Activated CD4-positive, alpha-beta T cell treated with anti-CD3 and anti-CD28 coated beads, Interleukin-2, amount 10 ng/mL, durations not matched to agents 7 days and 5 days (primary cell): ENCODE measurements around the gene PLA2G4F. TPM values are rescaled to one million over a fixed set of nuclear protein-coding genes. Genes with fewer than 3 reads are reported as not detected.

Source experiments
- CTCF ChIA-PET: fragments of 350-600 bp; sonication (Branson Sonifier 250); formaldehyde crosslinking; loops from one replicate; lab custom pipeline; 2021; ENCODE audit warnings: antibody characterized with exemption; lab: Charles Lee
- POLR2A ChIA-PET: fragments of 350-600 bp; sonication (Branson Sonifier 250); formaldehyde crosslinking; loops from one replicate; lab custom pipeline; 2021; ENCODE audit warnings: antibody characterized with exemption; lab: Charles Lee
- DNase-seq: peaks from one replicate; pipeline ENCODE4 v3.0.0-alpha.2; 2020
- H3K27ac Mint-ChIP-seq: one replicate; pipeline ENCODE4 v1.8.0; 2021; ENCODE audit warnings: mild to moderate bottlenecking, moderate library complexity, mixed read lengths
- H3K27me3 Mint-ChIP-seq: one replicate; pipeline ENCODE4 v1.8.0; 2021; ENCODE audit warnings: mixed read lengths
- H3K36me3 Mint-ChIP-seq: one replicate; pipeline ENCODE4 v1.8.0; 2021; ENCODE audit warnings: low read depth, mixed read lengths
- H3K4me1 Mint-ChIP-seq: one replicate; pipeline ENCODE4 v1.8.0; 2021; ENCODE audit warnings: mixed read lengths
- H3K4me3 Mint-ChIP-seq: one replicate; pipeline ENCODE4 v1.8.0; 2021; ENCODE audit warnings: mild to moderate bottlenecking, moderate library complexity, mixed read lengths
- H3K9me3 Mint-ChIP-seq: one replicate; pipeline ENCODE4 v1.8.0; 2021; ENCODE audit warnings: mixed read lengths
- total RNA-seq, 2 experiments: library from RNA; stranded (reverse); gene quantifications; one replicate each; pipeline ENCODE4 v1.2.3, GENCODE V29; 2021

Gene PLA2G4F
- total RNA-seq, 2 experiments from 2014 or later = not detected

- no peak overlapping the region for H3K27ac Mint-ChIP-seq
- CTCF ChIA-PET = interaction anchor here (1.7 kb wide), 1 partner anchor 9 kb away, joined by 3 read pairs; no protein-coding TSS in a partner anchor
- DNase-seq = no peak
- H3K9me3 Mint-ChIP-seq = no peaks in the 10 kb centered on the region
- no peak overlapping the region for H3K4me3 Mint-ChIP-seq
- H3K36me3 Mint-ChIP-seq = no peaks in the 10 kb centered on the region
- no peaks in the 10 kb centered on the region for H3K4me1 Mint-ChIP-seq
- POLR2A ChIA-PET = no interaction called here
- no peaks in the 10 kb centered on the region for H3K27me3 Mint-ChIP-seq
Measured at GRCh38 chr15:42151141-42151561, 5.3 kb downstream of the PLA2G4F start.

DNA sequence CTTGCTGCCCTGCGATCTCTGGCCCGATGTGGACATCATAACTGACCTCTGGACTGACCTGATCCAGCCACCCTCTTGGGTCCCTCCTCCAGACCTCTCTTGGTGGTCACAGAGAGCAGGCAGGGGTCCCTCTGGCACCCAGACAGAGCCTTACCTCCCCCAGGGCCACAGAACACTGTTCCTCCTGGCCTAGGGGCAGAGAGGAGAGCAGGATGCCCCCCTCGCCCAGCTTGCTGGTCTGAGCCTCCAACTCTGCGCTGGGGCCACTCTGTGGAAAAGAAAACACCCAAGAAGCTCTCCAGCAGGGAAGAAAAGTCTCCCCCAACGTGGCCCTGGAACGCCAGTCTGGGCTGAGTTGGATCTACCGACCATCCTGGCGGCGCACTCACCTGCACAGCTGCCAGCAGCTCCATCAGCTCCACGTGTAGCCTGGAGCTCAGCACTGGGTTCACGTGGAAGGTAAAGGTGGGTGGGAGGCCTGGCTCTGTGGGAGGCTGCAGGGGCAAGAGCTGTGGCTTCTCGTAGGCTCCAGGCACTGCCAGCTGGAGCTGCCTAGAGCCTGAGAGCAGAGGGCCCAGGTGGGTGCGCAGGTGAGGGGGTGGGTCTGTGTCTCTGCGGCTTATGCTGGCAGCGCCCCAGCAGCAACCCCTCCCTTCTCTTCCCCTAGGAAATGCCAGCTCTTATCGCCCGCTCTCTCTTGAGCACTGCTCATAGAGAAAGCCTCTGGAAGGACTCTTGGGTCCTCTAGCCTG, 6.0 kb downstream of the PLA2G4F start:
- no peaks in the 10 kb centered on the region for H3K27me3 Mint-ChIP-seq
- ChIA-PET POLR2A (no interaction called here), CTCF (interaction anchor here (1.7 kb wide), 1 partner anchor 10 kb away, joined by 3 read pairs; no protein-coding TSS in a partner anchor)
- no peaks in the 10 kb centered on the region for H3K36me3 Mint-ChIP-seq
- H3K4me1 Mint-ChIP-seq = no peaks in the 10 kb centered on the region
- H3K27ac Mint-ChIP-seq = no peak overlapping the region
- no peaks in the 10 kb centered on the region for H3K9me3 Mint-ChIP-seq
- H3K4me3 Mint-ChIP-seq = no peak overlapping the region
- DNase-seq = no peak

DNA sequence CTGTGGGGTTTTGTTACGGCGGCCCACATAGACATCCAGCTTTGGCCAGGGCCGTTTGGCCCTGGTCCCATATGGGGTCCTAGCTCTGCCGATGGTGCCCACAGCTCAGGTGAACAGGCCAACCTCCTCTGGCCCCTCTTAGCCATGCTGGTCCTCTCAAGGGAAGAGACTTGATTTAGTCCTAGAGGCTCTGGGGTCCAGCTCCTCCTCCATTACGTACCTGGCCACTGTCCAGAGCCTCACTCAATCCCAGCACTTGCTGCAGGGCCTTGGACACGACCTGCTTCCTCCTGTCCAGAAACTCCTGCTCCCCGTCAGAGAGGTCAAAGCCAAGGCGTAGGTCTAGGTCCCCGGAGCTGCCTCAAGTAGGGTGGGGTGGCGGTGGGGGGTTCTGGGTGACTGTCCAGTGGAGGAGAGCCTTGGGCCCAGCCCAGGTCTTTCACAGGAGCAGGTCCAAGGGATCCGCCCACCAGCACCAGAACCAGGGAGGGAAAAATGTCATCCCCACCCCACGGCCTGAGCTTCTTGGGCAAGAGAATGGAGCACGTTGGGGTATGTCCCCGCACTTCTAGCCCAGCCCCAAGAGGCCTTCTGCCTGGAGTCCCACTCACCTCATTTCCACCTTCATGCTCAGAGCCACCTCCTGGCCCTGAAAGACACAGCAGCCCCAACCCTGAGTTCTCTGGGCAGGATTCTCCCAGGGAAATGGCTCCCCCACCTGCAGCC, 6.8 kb downstream of the PLA2G4F start:
- no peaks in the 10 kb centered on the region for H3K9me3 Mint-ChIP-seq
- H3K36me3 Mint-ChIP-seq = no peaks in the 10 kb centered on the region
- H3K4me3 Mint-ChIP-seq = no peak overlapping the region
- POLR2A ChIA-PET = no interaction called here
- DNase-seq = no peak
- H3K27ac Mint-ChIP-seq = no peak overlapping the region
- CTCF ChIA-PET = no interaction called here
- H3K27me3 Mint-ChIP-seq = no peaks in the 10 kb centered on the region
- H3K4me1 Mint-ChIP-seq = no peaks in the 10 kb centered on the region

DNA sequence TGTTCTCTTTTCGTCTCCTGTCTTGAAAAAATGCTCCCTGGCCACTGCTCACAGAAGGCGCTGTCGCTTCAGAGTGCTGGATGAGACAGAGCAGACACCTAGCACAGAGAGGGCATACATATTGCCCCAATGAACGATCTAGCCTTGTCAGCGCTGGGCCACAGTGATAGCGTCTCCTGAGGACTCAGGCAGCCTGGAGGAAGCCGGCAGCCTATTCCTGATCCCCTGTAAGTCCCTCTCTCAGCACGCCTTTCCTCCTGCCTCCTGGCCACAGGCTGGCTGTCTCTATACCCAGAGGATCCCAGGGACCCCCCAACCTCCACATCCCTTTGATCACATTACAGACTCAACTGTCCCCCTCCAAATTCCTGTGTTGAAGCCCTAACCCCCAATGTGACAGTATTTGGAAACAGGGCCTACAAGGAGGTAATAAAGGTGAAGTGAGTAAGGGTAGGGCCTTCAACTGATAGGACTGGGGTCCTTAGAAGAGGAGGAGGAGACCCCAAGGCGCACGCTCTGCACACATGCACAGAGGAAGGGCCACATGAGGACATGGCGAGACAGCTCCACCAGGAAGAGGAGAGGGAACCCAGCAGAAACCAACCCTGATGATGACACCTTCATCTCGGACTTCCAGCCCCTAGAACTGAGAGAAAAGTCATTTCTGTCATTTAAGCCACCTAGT, 7.5 kb downstream of the PLA2G4F start:
- Mint-ChIP-seq H3K9me3 (no peaks in the 10 kb centered on the region), H3K27me3 (no peaks in the 10 kb centered on the region), H3K4me3 (no peak overlapping the region), H3K27ac (no peak overlapping the region), H3K36me3 (no peaks in the 10 kb centered on the region), H3K4me1 (no peaks in the 10 kb centered on the region)
- CTCF ChIA-PET = no interaction called here
- no peak for DNase-seq
- POLR2A ChIA-PET = no interaction called here

DNA sequence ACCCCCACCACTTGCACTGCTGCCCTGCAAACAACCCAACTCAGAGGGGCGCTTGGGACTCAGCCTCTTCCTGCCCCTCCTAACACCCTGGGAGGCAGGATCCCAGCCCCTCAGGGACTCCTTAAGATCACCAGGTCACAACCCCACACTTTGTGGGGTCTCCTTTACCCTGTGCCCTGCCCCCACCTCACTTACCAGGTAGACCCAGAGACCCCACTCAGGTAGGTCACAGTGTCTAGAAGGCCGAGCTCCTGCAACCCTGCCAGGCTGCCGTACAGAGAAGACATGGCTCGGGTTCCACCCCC, 9.1 kb downstream of the PLA2G4F start:
- no peaks in the 10 kb centered on the region for H3K4me1 Mint-ChIP-seq
- H3K27ac Mint-ChIP-seq = no peak overlapping the region

GRCh38 chr15:42146551-42147430, 9.6 kb downstream of the PLA2G4F start:
- no peaks in the 10 kb centered on the region for H3K36me3 Mint-ChIP-seq
- no peak for DNase-seq
- ChIA-PET CTCF (no interaction called here), POLR2A (no interaction called here)
- no peak overlapping the region for H3K27ac Mint-ChIP-seq
- H3K4me1 Mint-ChIP-seq = no peaks in the 10 kb centered on the region
- H3K4me3 Mint-ChIP-seq = no peak overlapping the region
- no peaks in the 10 kb centered on the region for H3K9me3 Mint-ChIP-seq
- H3K27me3 Mint-ChIP-seq = no peaks in the 10 kb centered on the region

More for the DNA sequence above, 9.1 kb downstream of the PLA2G4F start:
- no peaks in the 10 kb centered on the region for H3K9me3 Mint-ChIP-seq
- no peak for DNase-seq
- no peaks in the 10 kb centered on the region for H3K36me3 Mint-ChIP-seq
- CTCF ChIA-PET = no interaction called here
- H3K4me3 Mint-ChIP-seq = no peak overlapping the region
- no peaks in the 10 kb centered on the region for H3K27me3 Mint-ChIP-seq
- POLR2A ChIA-PET = no interaction called here

- no peaks in the 10 kb centered on the region for H3K36me3 Mint-ChIP-seq
Measured at GRCh38 chr15:42145546-42146455, 10.6 kb downstream of the PLA2G4F start.

GRCh38 chr15:42144841-42145375, 11.5 kb downstream of the PLA2G4F start:
- ChIA-PET POLR2A (no interaction called here), CTCF (interaction anchor here (0.6 kb wide), 1 partner anchor 288 kb away, joined by 6 read pairs; no protein-coding TSS in a partner anchor)
- H3K36me3 Mint-ChIP-seq = no peaks in the 10 kb centered on the region
- H3K27ac Mint-ChIP-seq = no peak overlapping the region
- H3K4me1 Mint-ChIP-seq = no peaks in the 10 kb centered on the region
- no peaks in the 10 kb centered on the region for H3K9me3 Mint-ChIP-seq
- H3K27me3 Mint-ChIP-seq = no peaks in the 10 kb centered on the region
- no peak overlapping the region for H3K4me3 Mint-ChIP-seq
- no peak for DNase-seq

More at GRCh38 chr15:42145546-42146455, 10.6 kb downstream of the PLA2G4F start:
- no peaks in the 10 kb centered on the region for H3K4me1 Mint-ChIP-seq
- H3K27ac Mint-ChIP-seq = no peak overlapping the region
- no peak overlapping the region for H3K4me3 Mint-ChIP-seq
- H3K27me3 Mint-ChIP-seq = no peaks in the 10 kb centered on the region
- DNase-seq = no peak
- POLR2A ChIA-PET = no interaction called here
- no peaks in the 10 kb centered on the region for H3K9me3 Mint-ChIP-seq
- CTCF ChIA-PET = no interaction called here

- Mint-ChIP-seq H3K9me3 (no peaks in the 10 kb centered on the region), H3K4me1 (no peaks in the 10 kb centered on the region), H3K27me3 (no peaks in the 10 kb centered on the region), H3K4me3 (no peak overlapping the region), H3K36me3 (no peaks in the 10 kb centered on the region), H3K27ac (no peak overlapping the region)
- ChIA-PET POLR2A (no interaction called here), CTCF (interaction anchor here (0.6 to 1.1 kb wide), 3 partner anchors 20 to 327 kb away, joined by 3 to 6 read pairs (median 3); no protein-coding TSS in a partner anchor)
- no peak for DNase-seq
Measured at GRCh38 chr15:42143866-42144625, 12.4 kb downstream of the PLA2G4F start.

DNA sequence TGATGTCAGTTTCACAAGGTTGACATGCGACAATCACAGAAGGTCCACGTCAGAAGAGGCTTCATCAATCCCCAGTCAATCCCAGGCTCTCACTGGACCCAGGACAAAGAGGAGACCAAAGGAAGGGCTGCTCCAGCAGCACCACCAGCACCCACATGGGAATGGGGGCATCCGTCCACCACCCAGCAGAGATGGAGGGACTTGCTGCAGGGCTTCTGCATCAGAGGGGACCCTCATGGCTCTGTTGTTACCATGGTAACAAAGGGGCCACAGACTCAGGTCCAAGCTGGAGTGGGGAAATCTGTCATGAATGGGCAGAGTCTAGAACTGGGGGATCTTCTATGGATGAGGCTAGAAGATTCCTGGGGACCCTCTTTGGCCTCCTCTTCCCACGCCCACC, 13.1 kb downstream of the PLA2G4F start:
- POLR2A ChIA-PET = no interaction called here
- CTCF ChIA-PET = interaction anchor here (0.7 to 2.0 kb wide), 4 partner anchors 13 to 328 kb away, joined by 3 to 4 read pairs (median 3); partner anchors contain the start of gene PLA2G4F
- DNase-seq = no peak

More for the DNA sequence above, 13.1 kb downstream of the PLA2G4F start:
- no peaks in the 10 kb centered on the region for H3K9me3 Mint-ChIP-seq
- no peaks in the 10 kb centered on the region for H3K4me1 Mint-ChIP-seq
- no peaks in the 10 kb centered on the region for H3K27me3 Mint-ChIP-seq
- no peaks in the 10 kb centered on the region for H3K36me3 Mint-ChIP-seq
- no peak overlapping the region for H3K27ac Mint-ChIP-seq
- H3K4me3 Mint-ChIP-seq = no peak overlapping the region
